ENCODE data around the gene FLNB. TPM values are rescaled to one million over a fixed set of nuclear protein-coding genes. Genes with fewer than 3 reads are reported as not detected.

Gene FLNB
- total and polyA plus RNA-seq, 2 of the 4 experiments (the other 2 are of a cell fraction), result 78.0 to 136 TPM

- intact Hi-C loops (cut with micrococcal nuclease), result no loop called here
- Histone ChIP-seq H3K4ac (ENCODE audit: low read depth, low read length) (no peak within 1 kb of the TSS), H2BK120ac (ENCODE audit: low read depth, low read length) (no peak within 1 kb of the TSS), H4K5ac (ENCODE audit: low read depth, low read length) (no peak within 1 kb of the TSS), H3K4me3 (ENCODE audit: insufficient read depth, low read depth, low read length) (no peak within 1 kb of the TSS), H2AFZ (replicated peaks; ENCODE audit: low read length, poor library complexity) (peak within 1 kb of the TSS; percentile 37), H3K36me3 (ENCODE audit: control insufficient read depth, insufficient read depth, low read length) (no peaks in the 10 kb centered on the region), H2BK15ac (ENCODE audit: low read depth, low read length) (no peak within 1 kb of the TSS), H2AK9ac (replicated peaks; ENCODE audit: low read depth, low read length, poor library complexity) (peak within 1 kb of the TSS; percentile 33), H4K20me1 (ENCODE audit: insufficient read depth, low read length) (no peaks in the 10 kb centered on the region), H3K9me3 (ENCODE audit: control insufficient read depth, insufficient read depth, low read length) (no peaks in the 10 kb centered on the region), H3K56ac (ENCODE audit: extremely low read depth, insufficient read depth, low read length) (no peak within 1 kb of the TSS), H2AK5ac (ENCODE audit: low read depth, low read length) (no peak within 1 kb of the TSS), H3K4me2 (ENCODE audit: low read depth, low read length) (no peak within 1 kb of the TSS), H3K18ac (ENCODE audit: low read depth, low read length) (no peak within 1 kb of the TSS), H2BK20ac (ENCODE audit: low read depth, low read length) (no peak within 1 kb of the TSS), H3K23ac (ENCODE audit: low read depth, low read length) (no peak within 1 kb of the TSS), H3K79me1 (ENCODE audit: low read depth in 1 of 2, low read length in 2 of 2) (no peaks in the 10 kb centered on the region), H3K9me1 (ENCODE audit: insufficient read depth, low read length) (no peaks in the 10 kb centered on the region), H3K9ac (ENCODE audit: low read depth, low read length) (no peak within 1 kb of the TSS), H3K27me3 (ENCODE audit: control insufficient read depth, insufficient read depth, low read length) (peaks cover 38% of the 10 kb centered on the region), H4K91ac (ENCODE audit: insufficient read depth, low read depth, low read length) (no peak within 1 kb of the TSS), H4K8ac (ENCODE audit: low read depth in 2 of 2, low read length in 2 of 2) (no peak within 1 kb of the TSS), H2BK5ac (ENCODE audit: low read depth, low read length, poor library complexity, severe bottlenecking) (no peak within 1 kb of the TSS), H3K14ac (replicated peaks; ENCODE audit: low read depth, low read length) (no peak within 1 kb of the TSS), H3K4me1 (ENCODE audit: control insufficient read depth, insufficient read depth, low read length) (no peaks in the 10 kb centered on the region; the same call in 1 of the 2 replicates), H3K27ac (ENCODE audit: insufficient read depth, low read length) (no peak within 1 kb of the TSS)
- in situ Hi-C loops (cut with MboI; ENCODE audit: low sequenced_read_pairs), result no loop called here
- ChIA-PET POLR2A (ENCODE audit: unreplicated experiment) (no interaction called here), CTCF (interaction anchor here (1.3 kb wide), 1 partner anchor 33 kb away, joined by 3 read pairs; no protein-coding TSS in a partner anchor)
- TF ChIP-seq NFE2L2 (IDR thresholded peaks at IDR 0.05; ENCODE audit: low read depth, low read length), result no peak
- TF ChIP-seq MAZ (IDR thresholded peaks at IDR 0.05; ENCODE audit: borderline replicate concordance, low read depth, low read length), result no peak
- TF ChIP-seq CTCF (conservative IDR thresholded peaks at IDR 0.05; ENCODE audit: low read depth, low read length), result no peak
- TF ChIP-seq RCOR1 (IDR thresholded peaks at IDR 0.05; ENCODE audit: insufficient replicate concordance, low read length), result no peak
- no peak for TF ChIP-seq CHD1 (IDR thresholded peaks at IDR 0.05; ENCODE audit: low read depth, low read length)
- TF ChIP-seq MAFK (IDR thresholded peaks at IDR 0.05; ENCODE audit: low read depth, low read length), result no peak
- TF ChIP-seq RFX5 (IDR thresholded peaks at IDR 0.05; ENCODE audit: low read depth, low read length), result no peak
- TF ChIP-seq, protein P1, sequence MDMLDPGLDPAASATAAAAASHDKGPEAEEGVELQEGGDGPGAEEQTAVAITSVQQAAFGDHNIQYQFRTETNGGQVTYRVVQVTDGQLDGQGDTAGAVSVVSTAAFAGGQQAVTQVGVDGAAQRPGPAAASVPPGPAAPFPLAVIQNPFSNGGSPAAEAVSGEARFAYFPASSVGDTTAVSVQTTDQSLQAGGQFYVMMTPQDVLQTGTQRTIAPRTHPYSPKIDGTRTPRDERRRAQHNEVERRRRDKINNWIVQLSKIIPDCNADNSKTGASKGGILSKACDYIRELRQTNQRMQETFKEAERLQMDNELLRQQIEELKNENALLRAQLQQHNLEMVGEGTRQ (IDR thresholded peaks at IDR 0.05; ENCODE audit: low read depth, low read length), result no peak
- no peak for TF ChIP-seq CEBPB (IDR thresholded peaks at IDR 0.05; ENCODE audit: low read depth, low read length)
- no peak for TF ChIP-seq SMC3 (IDR thresholded peaks at IDR 0.05; ENCODE audit: low read depth, low read length)
- no peak for TF ChIP-seq BHLHE40 (IDR thresholded peaks at IDR 0.05; ENCODE audit: low read depth, low read length)
- TF ChIP-seq RAD21 (IDR thresholded peaks at IDR 0.05; ENCODE audit: low read length), result no peak
- TF ChIP-seq MXI1 (IDR thresholded peaks at IDR 0.05; ENCODE audit: borderline replicate concordance, low read depth, low read length), result no peak
- TF ChIP-seq, protein P2, sequence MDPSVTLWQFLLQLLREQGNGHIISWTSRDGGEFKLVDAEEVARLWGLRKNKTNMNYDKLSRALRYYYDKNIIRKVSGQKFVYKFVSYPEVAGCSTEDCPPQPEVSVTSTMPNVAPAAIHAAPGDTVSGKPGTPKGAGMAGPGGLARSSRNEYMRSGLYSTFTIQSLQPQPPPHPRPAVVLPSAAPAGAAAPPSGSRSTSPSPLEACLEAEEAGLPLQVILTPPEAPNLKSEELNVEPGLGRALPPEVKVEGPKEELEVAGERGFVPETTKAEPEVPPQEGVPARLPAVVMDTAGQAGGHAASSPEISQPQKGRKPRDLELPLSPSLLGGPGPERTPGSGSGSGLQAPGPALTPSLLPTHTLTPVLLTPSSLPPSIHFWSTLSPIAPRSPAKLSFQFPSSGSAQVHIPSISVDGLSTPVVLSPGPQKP (IDR thresholded peaks at IDR 0.05; ENCODE audit: borderline replicate concordance, low read depth, low read length), result no peak
- no peak for TF ChIP-seq POLR2A (IDR thresholded peaks at IDR 0.05; ENCODE audit: low read depth, low read length)
- TF ChIP-seq FOS (IDR thresholded peaks at IDR 0.05; ENCODE audit: low read depth, low read length), result no peak
- WGBS, 2 experiments (ENCODE audit: extremely low coverage in 2 of 2, insufficient read length in 1 of 2), result 78% methylated on average over 4 of the region's 14 CpGs; no CpG with 5 or more reads in 1 of the 2 experiments
- no peak for DNase-seq
- no peak for ATAC-seq (ENCODE audit: low read depth)
- dilution Hi-C loops (cut with HindIII; ENCODE audit: low sequenced_read_pairs, unreplicated experiment), result no loop called here
- BruUV-seq (replicated peaks), result no TSS peak
Measured at GRCh38 chr3:58210761-58211460, 202.7 kb downstream of the FLNB start, which contains the start of gene DNASE1L3. TSS of gene DNASE1L3 (minus strand) at chr3:58210972. CDS start at chr3:58210906, 66 bp downstream.
